DND-41 (cell line): Measurements from ENCODE around the gene SNRNP70.

Experiments
- ATAC-seq: fragments of 200-7000 bp; cut with Tn5 transposase; 3 replicates; pipeline ENCODE4 v1.9.1; 2021; ENCODE audit warnings: low read depth; ENCODE audit not compliant: insufficient read depth
- DNase-seq: peaks from one replicate; pipeline ENCODE4 v3.0.0-alpha.2; 2020
- H2AFZ ChIP-seq: 2 replicates; pipeline ENCODE4 v1.6.0; 2012; ENCODE audit warnings: low read depth, low read length
- H3K27ac ChIP-seq: 2 replicates; pipeline ENCODE4 v1.5.1; 2012; ENCODE audit warnings: low read length, inconsistent platforms
- H3K27me3 ChIP-seq: fragments of 200-600 bp; sonication (generic); 2 replicates; pipeline ENCODE4 v1.6.0; 2012; ENCODE audit warnings: low read length, mild to moderate bottlenecking, inconsistent platforms; ENCODE audit not compliant: insufficient read depth, poor library complexity
- H3K36me3 ChIP-seq: 2 replicates; pipeline ENCODE4 v1.5.1; 2012; ENCODE audit warnings: low read length, inconsistent platforms; ENCODE audit not compliant: insufficient read depth
- H3K4me1 ChIP-seq: 2 replicates; pipeline ENCODE4 v1.5.1; 2012; ENCODE audit warnings: mild to moderate bottlenecking, low read length; ENCODE audit not compliant: insufficient read depth
- H3K4me2 ChIP-seq: 2 replicates; pipeline ENCODE4 v1.6.0; 2012; ENCODE audit warnings: mild to moderate bottlenecking, moderate library complexity, low read length, inconsistent platforms; ENCODE audit not compliant: insufficient read depth
- H3K4me3 ChIP-seq, 2 experiments: fragments of 200-600 bp in 1 of 2; shearing (Covaris generic) in 1 of 2; 2 replicates each; pipeline ENCODE4 v1.5.1; 2012 to 2016; ENCODE audit warnings: inconsistent platforms in 2 of 2, low read length in 2 of 2, mild to moderate bottlenecking in 2 of 2, low read depth in 1 of 2, moderate library complexity in 1 of 2
- H3K79me2 ChIP-seq: 2 replicates; pipeline ENCODE4 v1.6.0; 2012; ENCODE audit warnings: low read length, inconsistent platforms; ENCODE audit not compliant: insufficient read depth
- H3K9ac ChIP-seq: 2 replicates; pipeline ENCODE4 v1.6.0; 2012; ENCODE audit warnings: low read depth, mild to moderate bottlenecking, inconsistent platforms, low read length, moderate library complexity
- H3K9me3 ChIP-seq: 2 replicates; pipeline ENCODE4 v1.5.1; 2012; ENCODE audit warnings: low read length, moderate library complexity, mild to moderate bottlenecking, inconsistent platforms; ENCODE audit not compliant: insufficient read depth, severe bottlenecking
- H4K20me1 ChIP-seq: 2 replicates; pipeline ENCODE4 v1.6.0; 2012; ENCODE audit warnings: low read length; ENCODE audit not compliant: insufficient read depth
- EZH2 ChIP-seq: IDR thresholded peaks from 3 replicates; pipeline ENCODE4 v1.6.1; 2012; ENCODE audit warnings: borderline replicate concordance, low read depth, mild to moderate bottlenecking, moderate library complexity, low read length, inconsistent platforms; ENCODE audit not compliant: severe bottlenecking
- TF ChIP-seq, protein P1 (sequence below): IDR thresholded peaks from 2 replicates; pipeline ENCODE4 v1.5.1; 2012; ENCODE audit warnings: borderline replicate concordance, low read length, moderate library complexity, mild to moderate bottlenecking; ENCODE audit not compliant: poor library complexity, severe bottlenecking; ENCODE audit errors: extremely low read depth

Gene SNRNP70

DNA sequence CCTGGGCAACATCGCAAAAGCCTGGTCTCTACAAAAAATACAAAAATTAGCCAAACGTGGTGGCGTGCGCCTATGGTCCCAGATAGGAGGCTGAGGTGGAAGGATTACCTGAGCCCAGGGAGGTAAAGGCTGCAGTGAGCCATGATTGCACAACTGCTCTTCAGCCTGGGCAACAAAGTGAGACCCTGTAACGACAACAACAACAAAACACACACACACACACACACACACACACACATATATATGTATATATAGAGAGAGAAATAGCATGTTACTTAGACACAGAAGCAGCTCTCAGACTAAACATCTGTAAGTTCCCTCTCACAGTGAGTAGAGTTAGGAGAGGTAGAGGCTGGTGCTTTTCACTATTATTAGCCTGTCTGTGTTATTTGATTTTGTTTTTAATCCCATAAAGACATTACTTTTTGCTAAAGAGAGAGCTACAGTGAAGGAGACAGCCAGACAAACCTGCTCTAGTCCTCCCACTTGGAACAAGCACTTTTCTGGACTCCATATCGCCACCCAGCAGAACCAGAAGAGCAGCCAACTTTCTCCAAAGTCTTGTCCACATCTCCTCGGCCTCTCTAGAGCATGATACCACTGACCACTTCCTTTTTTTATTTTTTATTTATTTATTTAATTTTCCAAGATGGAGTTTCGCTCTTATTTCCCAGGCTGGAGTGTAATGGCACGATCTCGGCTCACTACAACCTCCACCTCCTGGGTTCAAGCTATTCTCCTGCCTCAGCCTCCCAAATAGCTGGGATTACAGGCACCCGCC lies 26.2 kb downstream of the SNRNP70 start:
- TF ChIP-seq EZH2, result no peak
- TF ChIP-seq, protein P1, sequence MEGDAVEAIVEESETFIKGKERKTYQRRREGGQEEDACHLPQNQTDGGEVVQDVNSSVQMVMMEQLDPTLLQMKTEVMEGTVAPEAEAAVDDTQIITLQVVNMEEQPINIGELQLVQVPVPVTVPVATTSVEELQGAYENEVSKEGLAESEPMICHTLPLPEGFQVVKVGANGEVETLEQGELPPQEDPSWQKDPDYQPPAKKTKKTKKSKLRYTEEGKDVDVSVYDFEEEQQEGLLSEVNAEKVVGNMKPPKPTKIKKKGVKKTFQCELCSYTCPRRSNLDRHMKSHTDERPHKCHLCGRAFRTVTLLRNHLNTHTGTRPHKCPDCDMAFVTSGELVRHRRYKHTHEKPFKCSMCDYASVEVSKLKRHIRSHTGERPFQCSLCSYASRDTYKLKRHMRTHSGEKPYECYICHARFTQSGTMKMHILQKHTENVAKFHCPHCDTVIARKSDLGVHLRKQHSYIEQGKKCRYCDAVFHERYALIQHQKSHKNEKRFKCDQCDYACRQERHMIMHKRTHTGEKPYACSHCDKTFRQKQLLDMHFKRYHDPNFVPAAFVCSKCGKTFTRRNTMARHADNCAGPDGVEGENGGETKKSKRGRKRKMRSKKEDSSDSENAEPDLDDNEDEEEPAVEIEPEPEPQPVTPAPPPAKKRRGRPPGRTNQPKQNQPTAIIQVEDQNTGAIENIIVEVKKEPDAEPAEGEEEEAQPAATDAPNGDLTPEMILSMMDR, result no peak
- Histone ChIP-seq H4K20me1 (peaks cover 34% of the 10 kb centered on the region), H3K27me3 (no peaks in the 10 kb centered on the region), H3K9ac (no peak overlapping the region), H2AFZ (no peak overlapping the region), H3K4me2 (no peak overlapping the region), H3K4me1 (peaks cover 30% of the 10 kb centered on the region), H3K36me3 (peaks cover 39% of the 10 kb centered on the region), H3K27ac (no peak overlapping the region), H3K79me2 (no peaks in the 10 kb centered on the region), H3K9me3 (no peaks in the 10 kb centered on the region), H3K4me3 (no peak overlapping the region)
- ATAC-seq (no peak), DNase-seq (no peak)

- no peaks in the 10 kb centered on the region for H3K9me3 ChIP-seq
- DNase-seq, result peak; percentile 79
Measured at GRCh38 chr19:49113762-49114629, 28.7 kb downstream of the SNRNP70 start, which contains the start of gene LIN7B. TSS of gene LIN7B (plus strand) at chr19:49114370. CDS start at chr19:49114405, 35 bp downstream.

DNA sequence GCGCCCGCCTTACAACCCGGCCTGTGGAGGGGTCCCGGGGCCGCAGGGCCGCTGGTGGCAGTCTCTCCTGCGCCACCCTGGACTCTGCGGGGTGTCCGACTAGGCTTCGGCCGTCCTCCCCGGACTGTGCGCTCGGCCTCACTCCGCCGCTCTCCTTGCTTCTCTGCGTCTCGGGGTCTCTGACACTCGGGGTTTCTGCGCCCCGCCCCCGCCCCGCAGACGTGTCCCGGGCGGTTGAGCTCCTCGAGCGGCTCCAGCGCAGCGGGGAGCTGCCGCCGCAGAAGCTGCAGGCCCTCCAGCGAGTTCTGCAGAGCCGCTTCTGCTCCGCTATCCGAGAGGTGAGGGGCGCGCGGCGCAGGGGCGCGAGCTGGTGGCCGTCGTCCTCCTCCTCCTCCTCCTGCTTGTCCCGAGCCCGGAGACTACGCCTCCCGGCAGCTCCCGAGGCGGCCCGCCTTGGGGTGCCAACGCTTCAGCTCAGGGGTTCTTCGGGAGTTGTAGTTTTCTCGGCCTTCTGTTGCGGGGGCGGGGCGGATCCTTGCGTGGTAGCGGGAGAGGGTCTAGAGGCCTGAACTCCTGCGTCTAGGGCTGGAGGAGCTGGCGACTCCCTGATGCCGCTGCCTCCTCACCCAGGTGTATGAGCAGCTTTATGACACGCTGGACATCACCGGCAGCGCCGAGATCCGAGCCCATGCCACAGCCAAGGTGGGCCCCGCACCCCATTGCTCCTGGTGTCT lies 29.5 kb downstream of the SNRNP70 start:
- ATAC-seq (peak; percentile 10), DNase-seq (peak; percentile 71)
- Histone ChIP-seq H3K27ac (peak overlapping the region; percentile 59), H3K4me3 (peak overlapping the region; percentile 44 to 65; a peak in 3 of 4 replicates), H4K20me1 (peaks cover 7% of the 10 kb centered on the region), H3K9me3 (no peaks in the 10 kb centered on the region), H3K36me3 (peaks cover 7% of the 10 kb centered on the region), H3K27me3 (no peaks in the 10 kb centered on the region), H3K4me1 (peaks cover 50% of the 10 kb centered on the region), H3K9ac (peak overlapping the region; percentile 69), H3K79me2 (peaks cover 15% of the 10 kb centered on the region), H2AFZ (peak overlapping the region; percentile 95), H3K4me2 (peak overlapping the region; percentile 96)
- TF ChIP-seq, protein P1, result no peak
- no peak for TF ChIP-seq EZH2

More at GRCh38 chr19:49113762-49114629, 28.7 kb downstream of the SNRNP70 start, which contains the start of gene LIN7B:
- Histone ChIP-seq H3K27ac (peak within 1 kb of the TSS; percentile 67), H3K4me1 (peaks cover 48% of the 10 kb centered on the region), H3K9ac (peak within 1 kb of the TSS; percentile 69), H3K36me3 (peaks cover 13% of the 10 kb centered on the region), H3K27me3 (no peaks in the 10 kb centered on the region), H4K20me1 (peaks cover 13% of the 10 kb centered on the region), H3K4me2 (peak within 1 kb of the TSS; percentile 96), H3K4me3 (peak within 1 kb of the TSS; percentile 44 to 65; a peak in 3 of 4 replicates), H2AFZ (peak within 1 kb of the TSS; percentile 95), H3K79me2 (peaks cover 12% of the 10 kb centered on the region)
- ATAC-seq, result peak; percentile 67
- no peak for TF ChIP-seq EZH2
- TF ChIP-seq, protein P1, result peak; percentile 77
